HG02678 (cell line): ENCODE measurements around the gene KTI12.

Experiments
- ATAC-seq: cut with Tn5 transposase; IDR thresholded peaks from one replicate; pipeline ENCODE4 v1.9.1; 2021; ENCODE audit warnings: mild to moderate bottlenecking, moderate library complexity; ENCODE audit not compliant: unreplicated experiment

Gene KTI12

GRCh38 chr1:51989582-51990477 lies 43.8 kb downstream of the KTI12 start:
- ATAC-seq = no peak

- ATAC-seq = no peak
These were observed 45.4 kb downstream of the KTI12 start for GRCh38 chr1:51988254-51988653.

GRCh38 chr1:51986718-51987117 lies 46.9 kb downstream of the KTI12 start:
- no peak for ATAC-seq

GRCh38 chr1:51982161-51982560 lies 51.4 kb downstream of the KTI12 start:
- ATAC-seq = no peak
